Stomach (tissue), 9 donors: ENCODE data around the gene NAGPA. TPM values are rescaled to one million over a fixed set of nuclear protein-coding genes. Genes with fewer than 3 reads are reported as not detected.
A peak's percentile ranks its signal among the peaks of the same experiment; 100 is the strongest.

Experiments used
- DNase-seq, 2 donors: peaks; one replicate each; pipeline versions ENCODE4 v3.0.0 to v3.0.0-alpha.2; 2013 to 2019
- H3K27ac ChIP-seq, 5 donors: fragments of 200-600 bp in 4 of 5; sonication (generic) in 4 of 5; one replicate each; pipeline ENCODE4 v1.5.1; 2013 to 2019; ENCODE audit warnings: mild to moderate bottlenecking in 1 of 5, moderate library complexity in 1 of 5
- H3K27me3 ChIP-seq, 3 donors: fragments of 200-600 bp; sonication (generic); one replicate each; pipeline ENCODE4 v1.5.1; 2017 to 2019; ENCODE audit warnings: mixed run types in 1 of 3
- H3K36me3 ChIP-seq, 4 donors: fragments of 200-600 bp; sonication (generic); 1 replicate in 3 of 4; 2 replicates in 1 of 4; pipeline ENCODE4 v1.5.1; 2016 to 2019
- H3K4me1 ChIP-seq, 4 donors: fragments of 200-600 bp; sonication (generic); one replicate each; pipeline ENCODE4 v1.5.1; 2016 to 2019
- H3K4me3 ChIP-seq, 4 donors: fragments of 200-600 bp; sonication (generic) in 3 of 4; one replicate each; pipeline ENCODE4 v1.5.1; 2016 to 2019; ENCODE audit warnings: mild to moderate bottlenecking in 1 of 4
- H3K9me3 ChIP-seq, 4 donors: fragments of 200-600 bp; sonication (generic); one replicate each; pipeline ENCODE4 v1.5.1; 2016 to 2019
- EP300 ChIP-seq: sonication (generic); formaldehyde crosslinking; IDR thresholded peaks from one replicate; pipeline ENCODE4 v1.6.1; 2017; ENCODE audit warnings: antibody characterized with exemption
- POLR2A ChIP-seq, 4 donors: fragments of 450-650 bp; IDR thresholded peaks; one replicate each; pipeline ENCODE4 v1.6.1; 2016; ENCODE audit warnings: antibody characterized with exemption in 4 of 4, control low read depth in 2 of 4, mild to moderate bottlenecking in 1 of 4, moderate library complexity in 1 of 4
- POLR2AphosphoS5 ChIP-seq, 3 donors: sonication (generic); formaldehyde crosslinking; IDR thresholded peaks; one replicate each; pipeline ENCODE4 v1.6.1; 2016; ENCODE audit warnings: antibody characterized with exemption in 3 of 3
- WGBS, 5 donors: extraction: QIAGEN DNeasy Blood & Tissue Kit in 3 of 5; methylation state at CpG; one replicate each; pipeline versions ENCODE4 v1.1.5 to v1.1.7; 2013 to 2018; 5-methylcytosine and 5-hydroxymethylcytosine counted together
- intact Hi-C: fragments of 100-400 bp; cut with DNase I; formaldehyde crosslinking; loops from one replicate; pipeline ENCODE4 v1.15.1; 2023; ENCODE audit warnings: low total_unique reads
- polyA plus RNA-seq, 3 donors: library from polyadenylated mRNA; stranded (reverse); fragments of 200-250 nt; gene quantifications; one replicate each; pipeline ENCODE4 v1.2.3, GENCODE V29; 2013
- total RNA-seq, 5 donors: library from RNA; depleted of rRNA; stranded (reverse); fragments of >200 nt; gene quantifications; one replicate each; pipeline versions ENCODE4 v1.1.0 to v1.2.3, GENCODE V29; 2014 to 2016
- TF ChIP-seq, protein P1 (sequence below), 7 experiments: fragments of 450-650 bp in 4 of 7; fragments of 200-600 bp in 3 of 7; sonication (generic) in 3 of 7; IDR thresholded peaks; one replicate each; pipeline ENCODE4 v1.5.1; 2016 to 2019; ENCODE audit warnings: antibody characterized with exemption in 7 of 7, control low read depth in 2 of 7, mild to moderate bottlenecking in 1 of 7
- donor health status: healthy with polysubstance abuse.
- donor health status: Bipolar disorder and iron deficiency.
- donor health status: healthy.

The NAGPA gene
- total and polyA plus RNA-seq, 8 donors: 10.0 to 139 (median 24.2) TPM

DNA sequence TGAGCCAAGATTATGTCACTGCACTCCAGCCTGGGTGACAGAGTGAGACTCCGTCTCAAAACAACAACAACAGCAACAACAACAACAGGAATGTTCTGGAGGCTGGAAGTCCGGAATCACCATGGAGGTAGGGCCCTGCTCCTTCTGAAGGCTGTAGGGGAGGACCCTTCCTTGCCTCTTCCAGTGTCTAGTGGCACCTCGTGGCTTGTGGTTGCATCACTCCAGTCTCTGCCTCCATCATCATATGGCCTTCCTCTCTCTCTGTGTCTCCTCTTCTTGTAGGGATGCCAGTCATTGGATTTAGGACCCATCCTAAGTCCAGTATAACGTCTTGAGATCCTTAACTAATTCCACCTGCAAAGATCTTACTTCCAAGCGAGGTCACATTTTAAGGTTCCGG lies 14.0 kb downstream of the NAGPA start:
- H3K27me3 ChIP-seq: peaks cover 0 to 17% (median 0%) of the 10 kb centered on the region in 3 donors
- no peak for TF ChIP-seq POLR2A (IDR thresholded peaks at IDR 0.05)
- TF ChIP-seq, protein P1, sequence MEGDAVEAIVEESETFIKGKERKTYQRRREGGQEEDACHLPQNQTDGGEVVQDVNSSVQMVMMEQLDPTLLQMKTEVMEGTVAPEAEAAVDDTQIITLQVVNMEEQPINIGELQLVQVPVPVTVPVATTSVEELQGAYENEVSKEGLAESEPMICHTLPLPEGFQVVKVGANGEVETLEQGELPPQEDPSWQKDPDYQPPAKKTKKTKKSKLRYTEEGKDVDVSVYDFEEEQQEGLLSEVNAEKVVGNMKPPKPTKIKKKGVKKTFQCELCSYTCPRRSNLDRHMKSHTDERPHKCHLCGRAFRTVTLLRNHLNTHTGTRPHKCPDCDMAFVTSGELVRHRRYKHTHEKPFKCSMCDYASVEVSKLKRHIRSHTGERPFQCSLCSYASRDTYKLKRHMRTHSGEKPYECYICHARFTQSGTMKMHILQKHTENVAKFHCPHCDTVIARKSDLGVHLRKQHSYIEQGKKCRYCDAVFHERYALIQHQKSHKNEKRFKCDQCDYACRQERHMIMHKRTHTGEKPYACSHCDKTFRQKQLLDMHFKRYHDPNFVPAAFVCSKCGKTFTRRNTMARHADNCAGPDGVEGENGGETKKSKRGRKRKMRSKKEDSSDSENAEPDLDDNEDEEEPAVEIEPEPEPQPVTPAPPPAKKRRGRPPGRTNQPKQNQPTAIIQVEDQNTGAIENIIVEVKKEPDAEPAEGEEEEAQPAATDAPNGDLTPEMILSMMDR (IDR thresholded peaks at IDR 0.05): no peak
- TF ChIP-seq EP300: no peak
- TF ChIP-seq POLR2AphosphoS5 (IDR thresholded peaks at IDR 0.05): no peak
- H3K9me3 ChIP-seq: no peaks in the 10 kb centered on the region
- H3K27ac ChIP-seq: no peak overlapping the region
- no peak for DNase-seq
- H3K4me3 ChIP-seq: no peak overlapping the region
- WGBS, 5 donors: 74 to 88% (median 84%) methylated on average over 4 to 6 of the region's 6 CpGs
- no peaks in the 10 kb centered on the region for H3K36me3 ChIP-seq
- intact Hi-C loops: no loop called here
- peaks cover 4 to 12% (median 7%) of the 10 kb centered on the region in 4 donors for H3K4me1 ChIP-seq

DNA sequence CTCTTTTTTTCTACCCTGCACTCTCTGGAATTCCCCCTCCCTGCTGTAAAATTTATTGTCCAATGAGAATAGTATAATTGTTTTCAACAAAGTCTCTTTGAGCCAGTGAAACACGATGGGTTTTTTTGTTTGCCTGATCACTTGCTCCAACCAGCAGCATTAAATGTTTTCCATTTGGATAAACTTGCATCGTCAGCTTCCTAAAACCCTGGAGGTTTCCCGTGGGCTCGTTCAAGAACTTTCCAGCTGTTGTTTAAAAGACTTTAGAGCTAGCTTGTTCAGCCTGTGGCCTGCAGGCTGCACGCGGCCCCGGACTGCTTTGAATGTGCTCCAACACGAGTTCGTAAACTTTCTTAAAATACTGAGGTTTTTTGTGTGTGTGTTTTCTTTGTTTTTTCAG lies 14.9 kb downstream of the NAGPA start:
- Histone ChIP-seq H3K27me3 (peaks cover 0 to 17% (median 0%) of the 10 kb centered on the region in 3 donors), H3K27ac (no peak overlapping the region), H3K36me3 (no peaks in the 10 kb centered on the region), H3K4me3 (no peak overlapping the region), H3K9me3 (no peaks in the 10 kb centered on the region), H3K4me1 (peaks cover 0 to 3% (median 1%) of the 10 kb centered on the region in 4 donors)
- TF ChIP-seq POLR2A (IDR thresholded peaks at IDR 0.05) (no peak), EP300 (no peak), POLR2AphosphoS5 (IDR thresholded peaks at IDR 0.05) (no peak)
- TF ChIP-seq, protein P1 (IDR thresholded peaks at IDR 0.05): no peak
- intact Hi-C loops: no loop called here
- WGBS, 5 donors: 40 to 62% (median 50%) methylated on average over 9 of the region's 9 CpGs
- DNase-seq: peak in 1 of 2 donors; percentile 73

DNA sequence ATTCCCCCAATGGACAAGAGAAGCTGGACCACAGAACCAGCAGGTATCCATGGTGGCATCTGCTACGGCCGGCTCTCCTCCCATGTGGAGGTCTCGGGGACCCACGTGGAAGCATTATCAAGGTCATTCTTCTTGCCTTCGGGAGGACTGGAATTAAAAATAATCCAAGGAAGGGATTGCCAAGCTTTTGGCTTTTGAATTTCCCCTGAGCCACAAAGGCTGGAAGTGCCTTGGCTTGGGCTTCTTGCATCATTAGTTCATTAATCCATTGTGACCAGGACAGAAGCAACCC lies 16.1 kb downstream of the NAGPA start:
- no peaks in the 10 kb centered on the region for H3K9me3 ChIP-seq
- DNase-seq: no peak
- intact Hi-C loops: no loop called here
- no peak overlapping the region for H3K4me3 ChIP-seq
- H3K4me1 ChIP-seq: no peaks in the 10 kb centered on the region
- H3K27me3 ChIP-seq: peaks cover 0 to 17% (median 0%) of the 10 kb centered on the region in 3 donors
- no peaks in the 10 kb centered on the region for H3K36me3 ChIP-seq
- WGBS, 5 donors: 87 to 95% (median 93%) methylated on average over 5 of the region's 5 CpGs
- no peak overlapping the region for H3K27ac ChIP-seq
- TF ChIP-seq POLR2AphosphoS5 (IDR thresholded peaks at IDR 0.05): no peak
- no peak for TF ChIP-seq EP300
- TF ChIP-seq, protein P1 (IDR thresholded peaks at IDR 0.05): no peak
- TF ChIP-seq POLR2A (IDR thresholded peaks at IDR 0.05): no peak

DNA sequence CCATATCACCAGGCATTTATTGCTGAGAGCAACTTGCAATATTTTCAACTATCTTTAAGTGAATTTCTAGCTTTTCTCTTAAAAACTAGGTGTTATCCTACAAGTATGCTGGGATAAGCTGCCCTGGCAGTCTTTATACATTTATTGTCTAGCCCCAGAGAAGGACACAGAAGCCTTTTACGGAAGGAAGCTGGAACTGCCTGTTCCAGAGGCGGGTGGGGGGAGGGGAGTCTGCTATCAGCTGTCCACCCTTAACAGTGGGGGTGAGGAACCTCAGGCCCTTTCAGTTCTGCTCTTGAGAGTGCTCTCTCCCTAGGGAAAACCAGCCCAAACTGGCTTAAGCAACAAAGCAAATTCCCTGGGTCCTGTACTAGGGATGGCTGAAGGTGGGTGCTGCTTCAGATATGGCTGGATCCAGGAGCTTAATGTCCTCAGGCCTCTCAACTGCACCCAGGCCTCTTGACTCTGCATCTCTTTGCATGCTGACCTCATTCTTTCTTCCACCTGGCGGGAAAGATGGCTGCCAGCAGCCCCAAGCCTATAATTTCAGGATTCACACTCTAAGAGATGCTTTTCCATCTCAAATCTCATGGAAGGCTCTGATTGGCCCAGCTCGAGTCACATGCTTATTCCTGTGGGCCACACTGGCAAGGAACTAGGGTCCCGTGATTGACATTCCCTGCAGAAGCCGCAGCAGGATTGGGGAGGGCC lies 16.6 kb downstream of the NAGPA start:
- intact Hi-C loops: no loop called here
- TF ChIP-seq POLR2A (IDR thresholded peaks at IDR 0.05) (no peak), EP300 (no peak), POLR2AphosphoS5 (IDR thresholded peaks at IDR 0.05) (no peak)
- TF ChIP-seq, protein P1 (IDR thresholded peaks at IDR 0.05): no peak
- WGBS, 5 donors: 72 to 85% (median 78%) methylated on average over 6 of the region's 6 CpGs

More for the DNA sequence above, 16.6 kb downstream of the NAGPA start:
- no peak overlapping the region for H3K27ac ChIP-seq
- no peak overlapping the region for H3K4me3 ChIP-seq
- peaks cover 0 to 15% (median 0%) of the 10 kb centered on the region in 3 donors for H3K27me3 ChIP-seq
- no peaks in the 10 kb centered on the region for H3K4me1 ChIP-seq
- DNase-seq: no peak
- H3K9me3 ChIP-seq: no peaks in the 10 kb centered on the region
- no peaks in the 10 kb centered on the region for H3K36me3 ChIP-seq
